NCI-H748 (cell line): ENCODE results near the gene DPP4.
"Not testable (repeated sequence)": the region's sequence is repeated elsewhere in the genome, so short reads cannot be mapped to it uniquely, and the experiment has no call there.

ENCODE experiments used
- DNase-seq: peaks from one replicate; lab custom pipeline; 2025; ENCODE audit not compliant: unreplicated experiment; lab: John Stamatoyannopoulos, UW

DPP4 gene

DNA sequence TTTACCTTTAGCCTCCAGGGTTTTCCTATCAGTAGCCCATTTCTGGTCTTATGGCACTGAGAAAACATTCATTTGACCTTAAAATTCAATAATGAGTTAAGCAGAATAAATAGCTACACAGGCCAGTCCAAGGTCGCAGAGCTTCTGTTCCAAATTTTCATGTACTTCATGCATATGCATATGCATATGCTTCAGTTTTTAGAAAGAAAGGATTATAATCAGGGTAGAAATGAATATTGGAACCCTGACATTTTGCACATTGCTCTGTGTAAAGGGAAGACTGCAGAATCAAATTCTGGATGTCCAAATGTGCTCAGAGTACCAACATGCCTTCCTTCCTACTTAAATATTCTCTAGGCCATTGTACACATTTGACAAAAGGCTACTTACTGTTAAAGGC, 104.9 kb downstream of the DPP4 start:
- DNase-seq: no peak

- no peak for DNase-seq
Observed at GRCh38 chr2:161965994-161966393, 108.0 kb downstream of the DPP4 start.

DNA sequence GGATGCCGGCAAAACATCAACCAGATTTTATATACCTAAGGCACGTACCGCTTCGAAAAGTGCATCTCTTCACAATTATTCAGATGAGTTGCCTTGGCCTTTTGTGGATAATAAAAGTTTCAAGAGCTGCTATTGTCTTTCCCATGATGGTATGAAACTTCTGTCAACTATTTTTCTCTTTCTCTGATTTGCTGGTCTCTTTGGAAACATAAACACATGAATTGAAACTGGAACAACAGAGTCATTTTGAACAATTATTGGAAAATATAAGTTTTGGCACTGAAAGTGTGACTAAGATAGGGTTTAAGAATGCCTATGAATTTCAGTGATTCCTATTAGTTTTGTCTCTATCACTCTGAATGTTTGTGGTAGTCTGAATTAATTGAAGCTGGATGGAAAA, 109.9 kb downstream of the DPP4 start:
- DNase-seq: no peak

DNA sequence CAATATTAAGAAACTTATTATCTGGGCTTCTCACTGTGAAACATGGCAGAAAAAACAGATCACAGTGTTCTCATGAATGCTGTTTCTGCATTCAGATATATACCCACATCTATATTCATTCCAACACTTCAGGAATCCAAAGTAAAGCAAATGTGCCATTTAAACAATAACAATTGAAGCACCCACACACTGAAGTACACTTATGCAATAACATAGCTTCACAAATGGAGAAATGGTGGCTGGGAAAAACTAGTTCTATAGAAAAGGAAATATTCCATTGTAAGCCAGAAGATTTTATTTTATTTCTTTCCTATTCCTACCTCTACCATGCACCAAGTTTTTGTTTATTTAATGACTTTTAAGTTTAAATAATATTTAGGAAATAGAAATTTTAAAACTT, 111.9 kb downstream of the DPP4 start:
- no peak for DNase-seq

DNA sequence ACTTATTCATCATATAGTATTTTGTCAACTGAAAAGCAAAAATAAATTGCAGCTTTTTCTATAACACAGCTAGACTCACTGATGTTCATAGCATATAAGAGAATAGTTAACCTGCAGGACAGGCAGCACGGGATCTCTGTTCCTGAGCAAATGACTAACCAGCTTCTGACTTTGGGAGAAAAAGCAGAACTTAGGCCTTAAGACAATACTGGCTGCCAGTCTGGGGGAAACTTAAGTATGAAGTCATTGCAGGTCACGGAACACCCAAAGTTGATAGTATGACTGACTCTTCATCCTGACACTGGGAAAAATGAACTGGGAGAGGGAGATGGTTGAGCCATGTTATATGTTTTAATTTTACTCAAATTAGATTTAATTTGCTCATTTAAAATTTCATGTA, 113.0 kb downstream of the DPP4 start:
- DNase-seq: no peak

DNA sequence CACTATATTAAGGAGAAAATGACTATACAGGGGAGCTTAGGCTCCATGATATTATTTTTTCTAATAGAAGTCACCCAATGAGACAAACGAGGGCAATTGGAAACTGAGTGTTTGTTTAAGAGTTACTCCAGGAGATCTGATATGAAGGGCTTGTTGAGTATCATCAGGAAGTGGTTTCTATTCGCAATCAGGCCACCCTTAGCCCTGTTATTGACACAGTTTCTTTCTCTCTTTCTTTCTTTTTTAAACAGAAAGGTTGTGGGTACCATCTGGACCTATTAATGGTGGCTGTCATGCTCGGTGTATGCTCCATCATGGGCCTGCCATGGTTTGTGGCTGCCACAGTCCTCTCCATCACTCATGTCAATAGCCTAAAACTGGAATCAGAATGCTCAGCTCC, 117.3 kb downstream of the DPP4 start:
- peak; percentile 28 for DNase-seq

- DNase-seq: no peak
Observed at GRCh38 chr2:161955211-161955610, 118.8 kb downstream of the DPP4 start.

GRCh38 chr2:161954103-161954502, 119.9 kb downstream of the DPP4 start:
- no peak for DNase-seq

DNA sequence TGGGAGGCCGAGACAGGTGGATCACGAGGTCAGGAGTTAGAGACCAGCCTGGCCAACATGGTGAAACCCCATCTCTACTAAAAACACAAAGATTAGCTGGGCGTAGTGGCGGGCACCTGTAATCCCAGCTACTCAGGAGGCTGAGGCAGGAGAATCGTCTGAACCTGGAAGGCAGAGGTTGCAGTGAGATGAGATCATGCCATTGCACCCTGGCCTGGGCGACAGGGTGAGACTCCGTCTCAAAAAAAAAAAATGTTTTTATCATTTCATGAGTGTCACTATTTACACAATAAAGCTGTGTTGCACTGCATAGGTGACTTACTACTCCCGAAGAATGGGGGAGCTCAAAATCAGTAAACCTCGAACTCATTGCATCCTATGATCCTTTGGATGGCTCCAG, 120.6 kb downstream of the DPP4 start:
- DNase-seq: not testable (repeated sequence)

- no peak for DNase-seq
Observed at GRCh38 chr2:161952783-161953191, 121.2 kb downstream of the DPP4 start.

GRCh38 chr2:161947836-161948235, 126.2 kb downstream of the DPP4 start:
- DNase-seq: no peak

DNA sequence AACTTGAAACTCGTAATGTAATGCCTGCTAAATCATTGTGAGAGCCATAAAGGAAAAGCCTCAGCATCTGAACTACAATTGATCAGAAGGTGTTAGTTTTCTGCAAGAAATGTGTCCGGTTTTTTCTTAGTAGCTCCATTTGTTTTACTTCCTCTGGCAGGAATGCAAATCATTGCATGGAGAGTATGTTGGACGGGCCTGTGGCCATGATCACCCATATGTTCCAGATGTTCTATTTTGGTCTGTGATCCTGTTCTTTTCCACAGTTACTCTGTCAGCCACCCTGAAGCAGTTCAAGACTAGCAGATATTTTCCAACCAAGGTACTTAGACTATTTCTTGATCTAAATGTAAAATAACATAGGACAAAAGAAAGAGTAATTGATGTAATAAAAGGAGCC, 126.6 kb downstream of the DPP4 start:
- no peak for DNase-seq

GRCh38 chr2:161946489-161947107, 127.4 kb downstream of the DPP4 start:
- DNase-seq: peak; percentile 34

DNA sequence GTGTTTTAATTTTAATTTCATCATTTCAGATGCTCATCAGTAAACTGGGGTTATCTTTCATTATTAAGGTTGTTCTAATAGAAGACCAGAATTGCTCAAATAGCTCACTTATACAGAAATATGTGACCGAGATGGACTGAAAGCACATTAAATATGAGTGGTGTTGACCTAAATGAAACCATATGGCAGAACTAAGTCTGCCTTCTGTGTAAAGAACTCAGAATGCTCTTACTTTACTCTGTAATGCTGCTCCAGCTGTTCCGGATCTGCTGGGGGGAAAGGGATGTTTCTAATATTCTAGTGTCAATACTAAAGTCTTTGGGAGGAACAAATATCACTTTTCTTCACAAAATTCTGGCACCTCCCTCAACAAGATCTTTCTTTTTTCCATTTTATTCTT, 131.0 kb downstream of the DPP4 start:
- DNase-seq: no peak
